OCI-LY1 (cell line): ENCODE measurements around the gene CYP11A1.

Experiments used
- H2AFZ ChIP-seq: fragments of 200-600 bp; sonication (generic), shearing (Covaris generic); 2 replicates; pipeline ENCODE4 v1.6.0; 2014; ENCODE audit warnings: antibody characterized with exemption, mild to moderate bottlenecking, low read length
- H3F3A ChIP-seq: fragments of 200-600 bp; sonication (generic), shearing (Covaris generic); 2 replicates; pipeline ENCODE4 v1.6.0; 2014; ENCODE audit warnings: mild to moderate bottlenecking, antibody characterized with exemption, low read length, moderate library complexity; ENCODE audit not compliant: insufficient read depth
- H3K27ac ChIP-seq: fragments of 200-600 bp; sonication (generic); 2 replicates; pipeline ENCODE4 v1.5.1; 2014; ENCODE audit warnings: low read length, mixed run types, mild to moderate bottlenecking, low read depth; ENCODE audit not compliant: poor library complexity, severe bottlenecking
- H3K27me3 ChIP-seq: fragments of 200-600 bp; sonication (generic); 2 replicates; pipeline ENCODE4 v1.6.0; 2014; ENCODE audit warnings: antibody characterized with exemption, mild to moderate bottlenecking, low read length, moderate library complexity; ENCODE audit not compliant: insufficient read depth
- H3K36me3 ChIP-seq: fragments of 200-600 bp; sonication (generic); 2 replicates; pipeline ENCODE4 v1.6.1; 2014; ENCODE audit warnings: mild to moderate bottlenecking, antibody characterized with exemption, low read length, moderate library complexity, mixed read lengths; ENCODE audit not compliant: insufficient read depth
- H3K4me1 ChIP-seq: fragments of 200-600 bp; sonication (generic); 2 replicates; pipeline ENCODE4 v1.5.1; 2014; ENCODE audit warnings: mild to moderate bottlenecking, low read length, moderate library complexity; ENCODE audit not compliant: insufficient read depth, severe bottlenecking
- H3K4me2 ChIP-seq: fragments of 200-600 bp; sonication (generic), shearing (Covaris generic); 2 replicates; pipeline ENCODE4 v1.6.1; 2014; ENCODE audit warnings: low read length
- H3K4me3 ChIP-seq: fragments of 200-600 bp; sonication (generic); 2 replicates; pipeline ENCODE4 v1.5.1; 2014; ENCODE audit warnings: low read length, low read depth, mild to moderate bottlenecking, mixed read lengths; ENCODE audit not compliant: poor library complexity, severe bottlenecking
- H3K79me2 ChIP-seq: fragments of 200-600 bp; shearing (Covaris generic); 2 replicates; pipeline ENCODE4 v1.6.1; 2016; ENCODE audit warnings: mixed run types, low read length, mixed read lengths; ENCODE audit not compliant: insufficient read depth
- H3K9ac ChIP-seq: fragments of 200-600 bp; sonication (generic), shearing (Covaris generic); 2 replicates; pipeline ENCODE4 v1.6.1; 2014; ENCODE audit warnings: mild to moderate bottlenecking, low read length, mixed read lengths
- H3K9me2 ChIP-seq: fragments of 200-600 bp; sonication (generic), shearing (Covaris generic); 2 replicates; pipeline ENCODE4 v1.6.1; 2014; ENCODE audit warnings: low read depth, mild to moderate bottlenecking, low read length, mixed read lengths
- H3K9me3 ChIP-seq: fragments of 200-600 bp; shearing (Covaris generic); 2 replicates; pipeline ENCODE4 v1.6.1; 2014; ENCODE audit warnings: low read length, mixed read lengths
- H4K20me1 ChIP-seq: fragments of 200-600 bp; sonication (generic), shearing (Covaris generic); 2 replicates; pipeline ENCODE4 v1.6.0; 2016; ENCODE audit warnings: mild to moderate bottlenecking, low read length; ENCODE audit not compliant: insufficient read depth
- EZH2 ChIP-seq: fragments of 200-600 bp; sonication (generic), shearing (Covaris generic); IDR thresholded peaks from 2 replicates; pipeline ENCODE4 v1.8.0; 2017; ENCODE audit warnings: borderline replicate concordance, mixed run types, mild to moderate bottlenecking, antibody characterized with exemption, low read length, moderate library complexity, mixed read lengths
- TF ChIP-seq, protein P1 (sequence below): fragments of 200-600 bp; sonication (generic), shearing (Covaris generic); IDR thresholded peaks from 2 replicates; pipeline ENCODE4 v1.5.1; 2017; ENCODE audit warnings: mild to moderate bottlenecking, antibody characterized with exemption, low read length, moderate library complexity, mixed read lengths

The CYP11A1 gene

DNA sequence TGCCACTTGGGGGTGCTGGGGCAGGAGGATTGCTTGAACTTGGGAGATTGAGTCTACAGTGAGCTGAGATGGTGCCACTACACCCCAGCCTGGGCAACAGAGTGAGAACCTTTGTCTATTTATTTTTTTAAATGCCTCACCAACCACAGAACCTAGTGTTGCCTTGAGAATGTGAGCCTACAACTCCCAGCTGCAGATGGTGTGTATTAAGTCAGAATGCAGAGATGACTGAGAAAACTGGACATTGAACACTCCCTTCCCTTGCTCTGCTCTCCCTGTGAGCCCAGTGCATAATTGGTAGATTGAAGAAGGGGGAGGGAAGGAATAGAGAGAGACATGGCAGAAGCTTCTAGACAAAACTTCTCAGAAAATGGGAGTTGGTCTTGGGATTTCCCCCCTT is 77.8 kb downstream of the CYP11A1 start:
- Histone ChIP-seq H3K79me2 (no peaks in the 10 kb centered on the region), H4K20me1 (no peaks in the 10 kb centered on the region), H3K9ac (no peak overlapping the region), H3F3A (no peaks in the 10 kb centered on the region), H2AFZ (no peak overlapping the region), H3K4me3 (no peak overlapping the region), H3K4me2 (no peak overlapping the region), H3K4me1 (no peaks in the 10 kb centered on the region), H3K9me2 (no peaks in the 10 kb centered on the region), H3K27me3 (no peaks in the 10 kb centered on the region), H3K36me3 (no peaks in the 10 kb centered on the region), H3K9me3 (no peaks in the 10 kb centered on the region), H3K27ac (no peak overlapping the region)
- TF ChIP-seq EZH2, result no peak
- TF ChIP-seq, protein P1, sequence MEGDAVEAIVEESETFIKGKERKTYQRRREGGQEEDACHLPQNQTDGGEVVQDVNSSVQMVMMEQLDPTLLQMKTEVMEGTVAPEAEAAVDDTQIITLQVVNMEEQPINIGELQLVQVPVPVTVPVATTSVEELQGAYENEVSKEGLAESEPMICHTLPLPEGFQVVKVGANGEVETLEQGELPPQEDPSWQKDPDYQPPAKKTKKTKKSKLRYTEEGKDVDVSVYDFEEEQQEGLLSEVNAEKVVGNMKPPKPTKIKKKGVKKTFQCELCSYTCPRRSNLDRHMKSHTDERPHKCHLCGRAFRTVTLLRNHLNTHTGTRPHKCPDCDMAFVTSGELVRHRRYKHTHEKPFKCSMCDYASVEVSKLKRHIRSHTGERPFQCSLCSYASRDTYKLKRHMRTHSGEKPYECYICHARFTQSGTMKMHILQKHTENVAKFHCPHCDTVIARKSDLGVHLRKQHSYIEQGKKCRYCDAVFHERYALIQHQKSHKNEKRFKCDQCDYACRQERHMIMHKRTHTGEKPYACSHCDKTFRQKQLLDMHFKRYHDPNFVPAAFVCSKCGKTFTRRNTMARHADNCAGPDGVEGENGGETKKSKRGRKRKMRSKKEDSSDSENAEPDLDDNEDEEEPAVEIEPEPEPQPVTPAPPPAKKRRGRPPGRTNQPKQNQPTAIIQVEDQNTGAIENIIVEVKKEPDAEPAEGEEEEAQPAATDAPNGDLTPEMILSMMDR, result no peak
